ENCODE measurements around the gene AVL9. TPM values are rescaled to one million over a fixed set of nuclear protein-coding genes. Genes with fewer than 3 reads are reported as not detected.

AVL9 gene
- total and polyA plus RNA-seq, 2 of the 13 experiments (the other 11 are each of a cell fraction or from before 2014, with no cell fraction given) = 29.9 to 48.0 TPM

GRCh38 chr7:32490127-32490796 lies 5.0 kb upstream of the AVL9 start, which contains the start of gene LSM5 (continued):
- no peak for TF ChIP-seq ZNF83 (CRISPR knock-in tag; IDR thresholded peaks at IDR 0.05; ENCODE audit: borderline replicate concordance)
- TF ChIP-seq, protein P1, sequence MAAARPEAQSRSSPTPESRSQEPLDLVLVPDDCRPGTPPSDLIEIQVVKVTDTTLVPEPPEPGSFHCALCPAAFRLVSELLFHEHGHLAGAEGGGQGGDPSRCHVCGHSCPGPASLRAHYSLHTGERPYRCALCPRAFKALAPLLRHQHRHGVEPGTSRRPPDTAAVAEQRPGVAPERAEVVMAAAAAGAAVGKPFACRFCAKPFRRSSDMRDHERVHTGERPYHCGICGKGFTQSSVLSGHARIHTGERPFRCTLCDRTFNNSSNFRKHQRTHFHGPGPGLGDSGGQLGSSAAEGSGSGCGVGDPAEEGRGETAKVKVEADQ (CRISPR knock-in tag; IDR thresholded peaks at IDR 0.05; ENCODE audit: borderline replicate concordance) = peak; percentile 57; the same call in 1 of the 2 replicates
- TF ChIP-seq ZNF335 (CRISPR knock-in tag; IDR thresholded peaks at IDR 0.05) = peak; percentile 82
- TF ChIP-seq, protein P2, sequence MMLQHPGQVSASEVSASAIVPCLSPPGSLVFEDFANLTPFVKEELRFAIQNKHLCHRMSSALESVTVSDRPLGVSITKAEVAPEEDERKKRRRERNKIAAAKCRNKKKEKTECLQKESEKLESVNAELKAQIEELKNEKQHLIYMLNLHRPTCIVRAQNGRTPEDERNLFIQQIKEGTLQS (CRISPR knock-in tag; IDR thresholded peaks at IDR 0.05) = 0 out of 2 replicates have a peak, but pooled peaks have one; percentile 58
- TF ChIP-seq ZSCAN21 (CRISPR knock-in tag; IDR thresholded peaks at IDR 0.05; ENCODE audit: borderline replicate concordance) = peak; percentile 90
- peak; percentile 97 for TF ChIP-seq NRL (CRISPR knock-in tag; IDR thresholded peaks at IDR 0.05; ENCODE audit: borderline replicate concordance)
- TF ChIP-seq, protein P3, sequence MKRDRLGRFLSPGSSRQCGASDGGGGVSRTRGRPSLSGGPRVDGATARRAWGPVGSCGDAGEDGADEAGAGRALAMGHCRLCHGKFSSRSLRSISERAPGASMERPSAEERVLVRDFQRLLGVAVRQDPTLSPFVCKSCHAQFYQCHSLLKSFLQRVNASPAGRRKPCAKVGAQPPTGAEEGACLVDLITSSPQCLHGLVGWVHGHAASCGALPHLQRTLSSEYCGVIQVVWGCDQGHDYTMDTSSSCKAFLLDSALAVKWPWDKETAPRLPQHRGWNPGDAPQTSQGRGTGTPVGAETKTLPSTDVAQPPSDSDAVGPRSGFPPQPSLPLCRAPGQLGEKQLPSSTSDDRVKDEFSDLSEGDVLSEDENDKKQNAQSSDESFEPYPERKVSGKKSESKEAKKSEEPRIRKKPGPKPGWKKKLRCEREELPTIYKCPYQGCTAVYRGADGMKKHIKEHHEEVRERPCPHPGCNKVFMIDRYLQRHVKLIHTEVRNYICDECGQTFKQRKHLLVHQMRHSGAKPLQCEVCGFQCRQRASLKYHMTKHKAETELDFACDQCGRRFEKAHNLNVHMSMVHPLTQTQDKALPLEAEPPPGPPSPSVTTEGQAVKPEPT (CRISPR knock-in tag; IDR thresholded peaks at IDR 0.05; ENCODE audit: low read depth) = 0 out of 2 replicates have a peak, but pooled peaks have one; percentile 61
- TF ChIP-seq ZBTB39 (CRISPR knock-in tag; IDR thresholded peaks at IDR 0.05) = 0 out of 2 replicates have a peak, but pooled peaks have one; percentile 37
- TF ChIP-seq, protein P4, sequence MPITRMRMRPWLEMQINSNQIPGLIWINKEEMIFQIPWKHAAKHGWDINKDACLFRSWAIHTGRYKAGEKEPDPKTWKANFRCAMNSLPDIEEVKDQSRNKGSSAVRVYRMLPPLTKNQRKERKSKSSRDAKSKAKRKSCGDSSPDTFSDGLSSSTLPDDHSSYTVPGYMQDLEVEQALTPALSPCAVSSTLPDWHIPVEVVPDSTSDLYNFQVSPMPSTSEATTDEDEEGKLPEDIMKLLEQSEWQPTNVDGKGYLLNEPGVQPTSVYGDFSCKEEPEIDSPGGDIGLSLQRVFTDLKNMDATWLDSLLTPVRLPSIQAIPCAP (CRISPR knock-in tag; IDR thresholded peaks at IDR 0.05; ENCODE audit: low read depth) = no peak
- TF ChIP-seq ZNF552 (CRISPR knock-in tag; IDR thresholded peaks at IDR 0.05; ENCODE audit: borderline replicate concordance) = peak; percentile 88; the same call in 1 of the 2 replicates
- no peak for TF ChIP-seq ZNF775 (CRISPR knock-in tag; IDR thresholded peaks at IDR 0.05; ENCODE audit: borderline replicate concordance)
- TF ChIP-seq HDAC2 (CRISPR knock-in tag; IDR thresholded peaks at IDR 0.05) = peak; percentile 91
- peak; percentile 77 to 89 for TF ChIP-seq POLR2A (IDR thresholded peaks at IDR 0.05; ENCODE audit: insufficient read depth in 1 of 2, low read depth in 2 of 2, low read length in 2 of 2)
- TF ChIP-seq PAF1 (CRISPR knock-in tag; IDR thresholded peaks at IDR 0.05) = no peak
- TF ChIP-seq SAFB2 (CRISPR knock-in tag; IDR thresholded peaks at IDR 0.05; ENCODE audit: borderline replicate concordance, low read depth) = peak; percentile 88
- 0 out of 2 replicates have a peak, but pooled peaks have one; percentile 40 for TF ChIP-seq ZNF292 (CRISPR knock-in tag; IDR thresholded peaks at IDR 0.05; ENCODE audit: borderline replicate concordance, low read depth)
- TF ChIP-seq ZNF382 (CRISPR knock-in tag; IDR thresholded peaks at IDR 0.05; ENCODE audit: borderline replicate concordance) = no peak
- TF ChIP-seq TEAD3 (CRISPR knock-in tag; optimal IDR thresholded peaks at IDR 0.05; ENCODE audit: borderline replicate concordance) = peak; percentile 79
- TF ChIP-seq ZNF143 (CRISPR knock-in tag; IDR thresholded peaks at IDR 0.05) = peak; percentile 70
- peak; percentile 71 for TF ChIP-seq NFYC (CRISPR knock-in tag; IDR thresholded peaks at IDR 0.05)
- TF ChIP-seq HDAC6 (IDR thresholded peaks at IDR 0.05; ENCODE audit: low read depth, low read length) = no peak
- TF ChIP-seq ZFP41 (CRISPR knock-in tag; IDR thresholded peaks at IDR 0.05; ENCODE audit: borderline replicate concordance) = peak; percentile 56; the same call in 1 of the 2 replicates
- TF ChIP-seq ZNF776 (CRISPR knock-in tag; IDR thresholded peaks at IDR 0.05) = peak; percentile 93
- peak; percentile 41; the same call in 1 of the 2 replicates for TF ChIP-seq ZNF12 (CRISPR knock-in tag; IDR thresholded peaks at IDR 0.05)

All from HepG2 (cell line).